ENCODE results near the gene MRPL36. TPM values are rescaled to one million over a fixed set of nuclear protein-coding genes. Genes with fewer than 3 reads are reported as not detected.
A peak's percentile ranks its signal among the peaks of the same experiment; 100 is the strongest.

MRPL36 gene
- total and polyA plus RNA-seq, 2 experiments from 2014 or later: 47.5 to 149 TPM

- H3K27ac ChIP-seq (ENCODE audit: low read depth): no peak overlapping the region
- no peaks in the 10 kb centered on the region for H3K79me2 ChIP-seq (replicated peaks; ENCODE audit: insufficient read depth)
- Mint-ChIP-seq H3K9me3 (no peaks in the 10 kb centered on the region; the same call in 2 of the 3 replicates), H3K4me3 (no peak overlapping the region), H3K4me1 (peaks cover 4% of the 10 kb centered on the region; the same call in 2 of the 3 replicates), H3K36me3 (ENCODE audit: low read depth) (no peaks in the 10 kb centered on the region), H3K27ac (no peak overlapping the region), H3K27me3 (ENCODE audit: insufficient read depth, low read depth, poor library complexity) (peaks cover 5% of the 10 kb centered on the region)
- H3K27me3 ChIP-seq (ENCODE audit: insufficient read depth): no peaks in the 10 kb centered on the region
- no peaks in the 10 kb centered on the region for H3K36me3 ChIP-seq (ENCODE audit: insufficient read depth)
- no peaks in the 10 kb centered on the region for H4K20me1 ChIP-seq (replicated peaks; ENCODE audit: insufficient read depth)
- no peak for ATAC-seq
- no peak overlapping the region for H3K4me2 ChIP-seq
- no peak overlapping the region for H3K4me3 ChIP-seq
- no peaks in the 10 kb centered on the region for H3K9me2 ChIP-seq (ENCODE audit: insufficient read depth)
- H2AFZ ChIP-seq: 0 out of 2 replicates have a peak overlapping the region, but pooled peaks have one; percentile 32
- TF ChIP-seq EZH2 (IDR thresholded peaks at IDR 0.05; ENCODE audit: low read depth, unreplicated experiment): no peak
- TF ChIP-seq NANOG (IDR thresholded peaks at IDR 0.05; ENCODE audit: borderline replicate concordance): no peak
- H3F3A ChIP-seq (replicated peaks; ENCODE audit: low read depth): no peaks in the 10 kb centered on the region
- DNase-seq (ENCODE audit: low spot score): no peak
- no peaks in the 10 kb centered on the region for H3K4me1 ChIP-seq (ENCODE audit: insufficient read depth)
Observed at GRCh38 chr5:1770443-1770802, 29.2 kb downstream of the MRPL36 start.

DNA sequence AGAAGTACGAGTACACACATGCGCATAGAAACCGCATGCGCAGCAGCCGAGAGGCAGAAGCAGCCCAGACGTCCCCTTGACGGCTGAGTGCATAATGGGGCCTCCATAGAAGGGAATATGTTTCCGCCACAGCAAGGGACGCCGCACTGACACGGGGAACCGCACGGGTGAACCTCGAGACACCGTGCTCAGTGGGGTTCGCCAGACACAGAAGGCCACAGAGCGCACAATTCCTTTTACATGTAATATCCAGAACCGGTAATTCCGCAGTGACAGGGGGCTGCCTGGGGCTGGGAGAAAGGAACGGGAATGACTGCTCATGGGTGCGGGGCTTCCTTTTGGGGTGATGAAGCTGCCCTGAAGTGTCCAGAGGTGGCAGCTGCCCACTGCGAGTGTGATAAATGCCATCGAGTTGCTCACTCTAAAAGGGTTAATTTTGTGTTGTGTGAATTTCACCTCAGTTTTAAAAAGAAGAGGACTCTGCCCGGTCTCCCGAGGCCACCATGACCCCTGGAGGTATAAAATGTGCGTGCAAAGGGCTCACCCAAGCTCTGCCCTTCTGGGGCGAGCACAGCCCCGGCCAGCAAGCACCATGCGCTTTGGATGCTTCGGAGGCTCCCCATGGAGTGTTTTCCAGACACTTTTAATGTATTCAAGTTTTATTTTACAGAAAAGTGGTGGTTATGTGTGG is 29.7 kb downstream of the MRPL36 start:
- Histone ChIP-seq H3F3A (replicated peaks; ENCODE audit: low read depth) (no peaks in the 10 kb centered on the region), H3K9me2 (ENCODE audit: insufficient read depth) (no peaks in the 10 kb centered on the region), H3K79me2 (replicated peaks; ENCODE audit: insufficient read depth) (no peaks in the 10 kb centered on the region), H3K27me3 (ENCODE audit: insufficient read depth) (no peaks in the 10 kb centered on the region), H3K4me3 (no peak overlapping the region), H3K27ac (ENCODE audit: low read depth) (no peak overlapping the region), H3K4me2 (no peak overlapping the region), H2AFZ (0 out of 2 replicates have a peak overlapping the region, but pooled peaks have one; percentile 32), H3K4me1 (ENCODE audit: insufficient read depth) (no peaks in the 10 kb centered on the region), H4K20me1 (replicated peaks; ENCODE audit: insufficient read depth) (no peaks in the 10 kb centered on the region), H3K36me3 (ENCODE audit: insufficient read depth) (no peaks in the 10 kb centered on the region)
- TF ChIP-seq, protein P1, sequence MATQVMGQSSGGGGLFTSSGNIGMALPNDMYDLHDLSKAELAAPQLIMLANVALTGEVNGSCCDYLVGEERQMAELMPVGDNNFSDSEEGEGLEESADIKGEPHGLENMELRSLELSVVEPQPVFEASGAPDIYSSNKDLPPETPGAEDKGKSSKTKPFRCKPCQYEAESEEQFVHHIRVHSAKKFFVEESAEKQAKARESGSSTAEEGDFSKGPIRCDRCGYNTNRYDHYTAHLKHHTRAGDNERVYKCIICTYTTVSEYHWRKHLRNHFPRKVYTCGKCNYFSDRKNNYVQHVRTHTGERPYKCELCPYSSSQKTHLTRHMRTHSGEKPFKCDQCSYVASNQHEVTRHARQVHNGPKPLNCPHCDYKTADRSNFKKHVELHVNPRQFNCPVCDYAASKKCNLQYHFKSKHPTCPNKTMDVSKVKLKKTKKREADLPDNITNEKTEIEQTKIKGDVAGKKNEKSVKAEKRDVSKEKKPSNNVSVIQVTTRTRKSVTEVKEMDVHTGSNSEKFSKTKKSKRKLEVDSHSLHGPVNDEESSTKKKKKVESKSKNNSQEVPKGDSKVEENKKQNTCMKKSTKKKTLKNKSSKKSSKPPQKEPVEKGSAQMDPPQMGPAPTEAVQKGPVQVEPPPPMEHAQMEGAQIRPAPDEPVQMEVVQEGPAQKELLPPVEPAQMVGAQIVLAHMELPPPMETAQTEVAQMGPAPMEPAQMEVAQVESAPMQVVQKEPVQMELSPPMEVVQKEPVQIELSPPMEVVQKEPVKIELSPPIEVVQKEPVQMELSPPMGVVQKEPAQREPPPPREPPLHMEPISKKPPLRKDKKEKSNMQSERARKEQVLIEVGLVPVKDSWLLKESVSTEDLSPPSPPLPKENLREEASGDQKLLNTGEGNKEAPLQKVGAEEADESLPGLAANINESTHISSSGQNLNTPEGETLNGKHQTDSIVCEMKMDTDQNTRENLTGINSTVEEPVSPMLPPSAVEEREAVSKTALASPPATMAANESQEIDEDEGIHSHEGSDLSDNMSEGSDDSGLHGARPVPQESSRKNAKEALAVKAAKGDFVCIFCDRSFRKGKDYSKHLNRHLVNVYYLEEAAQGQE (IDR thresholded peaks at IDR 0.05; ENCODE audit: unreplicated experiment): no peak
- TF ChIP-seq STAT1 (IDR thresholded peaks at IDR 0.05; ENCODE audit: unreplicated experiment) (no peak), POLR2AphosphoS5 (IDR thresholded peaks at IDR 0.05; ENCODE audit: low read depth) (no peak), ZNF331 (CRISPR knock-in tag; IDR thresholded peaks at IDR 0.05; ENCODE audit: low read depth) (no peak)
- H3K9me3 Mint-ChIP-seq: no peaks in the 10 kb centered on the region; the same call in 2 of the 3 replicates
- peaks cover 5% of the 10 kb centered on the region for H3K27me3 Mint-ChIP-seq (ENCODE audit: insufficient read depth, low read depth, poor library complexity)
- H3K4me1 Mint-ChIP-seq: peaks cover 6% of the 10 kb centered on the region
- peak; percentile 61 for ATAC-seq
- no peaks in the 10 kb centered on the region for H3K36me3 Mint-ChIP-seq (ENCODE audit: low read depth)
- no peak overlapping the region; the same call in 1 of the 2 replicates for H3K27ac Mint-ChIP-seq
- no peak overlapping the region for H3K4me3 Mint-ChIP-seq
- DNase-seq (ENCODE audit: low spot score): no peak

All from GM23338 (cell line).